T-helper 17 cell (primary cell): Measurements from ENCODE around the gene NSUN3. TPM values are rescaled to one million over a fixed set of nuclear protein-coding genes. Genes with fewer than 3 reads are reported as not detected.

Experiments used
- ATAC-seq: fragments of 150-1000 bp; cut with Tn5 transposase; 2 replicates; pipeline ENCODE4 v1.10.0; 2021; ENCODE audit warnings: mild to moderate bottlenecking, moderate library complexity
- DNase-seq, 3 donors: peaks; one replicate each; pipeline versions ENCODE4 v3.0.0 to v3.0.0-alpha.2; 2020 to 2021
- H3K9me3 ChIP-seq: one replicate; pipeline ENCODE4 v1.7.0; 2013; ENCODE audit warnings: low read length, mild to moderate bottlenecking; ENCODE audit not compliant: control insufficient read depth, poor library complexity, severe bottlenecking
- H3K27ac Mint-ChIP-seq: one replicate; pipeline ENCODE4 v1.8.0; 2022; ENCODE audit warnings: mild to moderate bottlenecking, moderate library complexity, mixed read lengths
- H3K27me3 Mint-ChIP-seq: one replicate; pipeline ENCODE4 v1.8.0; 2022; ENCODE audit warnings: mixed read lengths
- H3K36me3 Mint-ChIP-seq: one replicate; pipeline ENCODE4 v1.8.0; 2022; ENCODE audit warnings: low read depth, mixed read lengths
- H3K4me1 Mint-ChIP-seq: one replicate; pipeline ENCODE4 v1.8.0; 2022; ENCODE audit warnings: mild to moderate bottlenecking, mixed read lengths
- H3K4me3 Mint-ChIP-seq: one replicate; pipeline ENCODE4 v1.8.0; 2022; ENCODE audit warnings: mild to moderate bottlenecking, moderate library complexity, mixed read lengths
- total RNA-seq, 4 donors: library from RNA in 2 of 4; stranded (reverse) in 2 of 4; gene quantifications; one replicate each; pipeline ENCODE4 v1.2.3 and lab custom pipeline; 2022 to 2026

The NSUN3 gene
- total RNA-seq, 2 donors from 2014 or later, result 16.7 to 18.1 TPM

- ATAC-seq (no peak), DNase-seq (no peak)
- no peaks in the 10 kb centered on the region for H3K27me3 Mint-ChIP-seq
- peaks cover 6% of the 10 kb centered on the region for H3K4me1 Mint-ChIP-seq
- no peaks in the 10 kb centered on the region for H3K9me3 ChIP-seq
- peaks cover 2% of the 10 kb centered on the region for H3K36me3 Mint-ChIP-seq
- no peak overlapping the region for H3K27ac Mint-ChIP-seq
- no peak overlapping the region for H3K4me3 Mint-ChIP-seq
Measured at GRCh38 chr3:94115482-94115881, 52.6 kb downstream of the NSUN3 start.

- Mint-ChIP-seq H3K4me3 (no peak overlapping the region), H3K36me3 (peaks cover 5% of the 10 kb centered on the region), H3K27me3 (no peaks in the 10 kb centered on the region), H3K27ac (no peak overlapping the region), H3K4me1 (peaks cover 7% of the 10 kb centered on the region)
- DNase-seq, result no peak
- H3K9me3 ChIP-seq, result no peaks in the 10 kb centered on the region
- no peak for ATAC-seq
Measured at GRCh38 chr3:94117729-94118128, 54.9 kb downstream of the NSUN3 start.

GRCh38 chr3:94118390-94118789 lies 55.5 kb downstream of the NSUN3 start:
- ATAC-seq (no peak), DNase-seq (no peak)
- Mint-ChIP-seq H3K27ac (peak overlapping the region; percentile 2), H3K4me3 (no peak overlapping the region), H3K27me3 (no peaks in the 10 kb centered on the region), H3K36me3 (peaks cover 9% of the 10 kb centered on the region), H3K4me1 (peaks cover 10% of the 10 kb centered on the region)
- H3K9me3 ChIP-seq, result no peaks in the 10 kb centered on the region

GRCh38 chr3:94121161-94121560 lies 58.3 kb downstream of the NSUN3 start:
- H3K4me1 Mint-ChIP-seq, result peaks cover 15% of the 10 kb centered on the region
- H3K36me3 Mint-ChIP-seq, result peaks cover 14% of the 10 kb centered on the region
- H3K9me3 ChIP-seq, result no peaks in the 10 kb centered on the region
- DNase-seq (no peak), ATAC-seq (no peak)
- no peak overlapping the region for H3K4me3 Mint-ChIP-seq
- H3K27me3 Mint-ChIP-seq, result no peaks in the 10 kb centered on the region
- H3K27ac Mint-ChIP-seq, result no peak overlapping the region

GRCh38 chr3:94127115-94127514 lies 64.3 kb downstream of the NSUN3 start:
- ATAC-seq (no peak), DNase-seq (no peak)
- Mint-ChIP-seq H3K36me3 (peaks cover 12% of the 10 kb centered on the region), H3K4me3 (no peak overlapping the region), H3K4me1 (peaks cover 17% of the 10 kb centered on the region), H3K27ac (no peak overlapping the region), H3K27me3 (no peaks in the 10 kb centered on the region)
- H3K9me3 ChIP-seq, result no peaks in the 10 kb centered on the region

- ATAC-seq (no peak), DNase-seq (no peak)
- Mint-ChIP-seq H3K4me3 (no peak overlapping the region), H3K36me3 (no peaks in the 10 kb centered on the region), H3K4me1 (peaks cover 2% of the 10 kb centered on the region), H3K27me3 (no peaks in the 10 kb centered on the region), H3K27ac (no peak overlapping the region)
- no peaks in the 10 kb centered on the region for H3K9me3 ChIP-seq
Measured at GRCh38 chr3:94130690-94131089, 67.8 kb downstream of the NSUN3 start.

GRCh38 chr3:94132777-94133176 lies 69.9 kb downstream of the NSUN3 start:
- Mint-ChIP-seq H3K27ac (no peak overlapping the region), H3K27me3 (no peaks in the 10 kb centered on the region), H3K36me3 (no peaks in the 10 kb centered on the region), H3K4me3 (no peak overlapping the region), H3K4me1 (peaks cover 2% of the 10 kb centered on the region)
- ATAC-seq (no peak), DNase-seq (no peak)
- no peaks in the 10 kb centered on the region for H3K9me3 ChIP-seq

GRCh38 chr3:94136133-94136532 lies 73.3 kb downstream of the NSUN3 start:
- H3K4me1 Mint-ChIP-seq, result no peaks in the 10 kb centered on the region
- no peak overlapping the region for H3K4me3 Mint-ChIP-seq
- H3K27ac Mint-ChIP-seq, result no peak overlapping the region
- no peaks in the 10 kb centered on the region for H3K27me3 Mint-ChIP-seq
- DNase-seq, result no peak
- no peaks in the 10 kb centered on the region for H3K36me3 Mint-ChIP-seq
- no peaks in the 10 kb centered on the region for H3K9me3 ChIP-seq
- no peak for ATAC-seq

- Mint-ChIP-seq H3K4me1 (no peaks in the 10 kb centered on the region), H3K36me3 (no peaks in the 10 kb centered on the region), H3K27ac (no peak overlapping the region), H3K27me3 (no peaks in the 10 kb centered on the region), H3K4me3 (no peak overlapping the region)
- H3K9me3 ChIP-seq, result no peaks in the 10 kb centered on the region
- DNase-seq, result no peak
- ATAC-seq, result no peak
Measured at GRCh38 chr3:94137377-94137776, 74.5 kb downstream of the NSUN3 start.

GRCh38 chr3:94146455-94146854 lies 83.6 kb downstream of the NSUN3 start:
- no peaks in the 10 kb centered on the region for H3K4me1 Mint-ChIP-seq
- H3K27me3 Mint-ChIP-seq, result peaks cover 16% of the 10 kb centered on the region
- H3K4me3 Mint-ChIP-seq, result no peak overlapping the region
- DNase-seq, result no peak
- H3K36me3 Mint-ChIP-seq, result no peaks in the 10 kb centered on the region
- no peaks in the 10 kb centered on the region for H3K9me3 ChIP-seq
- H3K27ac Mint-ChIP-seq, result no peak overlapping the region
- no peak for ATAC-seq

- no peak for DNase-seq
Measured at GRCh38 chr3:94147012-94147411, 84.2 kb downstream of the NSUN3 start.

GRCh38 chr3:94150113-94150512 lies 87.3 kb downstream of the NSUN3 start:
- Mint-ChIP-seq H3K4me1 (no peaks in the 10 kb centered on the region), H3K27ac (no peak overlapping the region), H3K27me3 (peaks cover 35% of the 10 kb centered on the region), H3K4me3 (no peak overlapping the region), H3K36me3 (no peaks in the 10 kb centered on the region)
- DNase-seq, result no peak
- H3K9me3 ChIP-seq, result no peaks in the 10 kb centered on the region
- ATAC-seq, result no peak

More at GRCh38 chr3:94147012-94147411, 84.2 kb downstream of the NSUN3 start:
- Mint-ChIP-seq H3K4me1 (no peaks in the 10 kb centered on the region), H3K4me3 (no peak overlapping the region), H3K27me3 (peaks cover 22% of the 10 kb centered on the region), H3K27ac (no peak overlapping the region), H3K36me3 (no peaks in the 10 kb centered on the region)
- no peak for ATAC-seq
- no peaks in the 10 kb centered on the region for H3K9me3 ChIP-seq

GRCh38 chr3:94156626-94157025 lies 93.8 kb downstream of the NSUN3 start:
- H3K27me3 Mint-ChIP-seq, result peaks cover 37% of the 10 kb centered on the region
- no peak for DNase-seq
- H3K4me3 Mint-ChIP-seq, result no peak overlapping the region
- no peak overlapping the region for H3K27ac Mint-ChIP-seq
- peaks cover 2% of the 10 kb centered on the region for H3K4me1 Mint-ChIP-seq
- no peak for ATAC-seq
- H3K36me3 Mint-ChIP-seq, result no peaks in the 10 kb centered on the region
- no peaks in the 10 kb centered on the region for H3K9me3 ChIP-seq

GRCh38 chr3:94158512-94158911 lies 95.7 kb downstream of the NSUN3 start:
- no peak for DNase-seq
- Mint-ChIP-seq H3K36me3 (no peaks in the 10 kb centered on the region), H3K27ac (no peak overlapping the region), H3K4me3 (no peak overlapping the region), H3K27me3 (peaks cover 29% of the 10 kb centered on the region), H3K4me1 (peaks cover 2% of the 10 kb centered on the region)
- ATAC-seq, result no peak
- no peaks in the 10 kb centered on the region for H3K9me3 ChIP-seq
